ENCODE results near the gene CHPF2. TPM values are rescaled to one million over a fixed set of nuclear protein-coding genes. Genes with fewer than 3 reads are reported as not detected.

CHPF2 gene
- total RNA-seq, 1 donor from 2014 or later, result 37.2 TPM

GRCh38 chr7:151232917-151233701 lies 826 bp downstream of the CHPF2 start:
- intact Hi-C loops (cut with DNase I), result no loop called here
- Histone ChIP-seq H3K4me1 (peaks cover 19% of the 10 kb centered on the region), H3K9me3 (no peaks in the 10 kb centered on the region), H3K4me3 (peak overlapping the region; percentile 88), H3K27me3 (no peaks in the 10 kb centered on the region), H3K36me3 (peaks cover 32% of the 10 kb centered on the region), H3K27ac (peak overlapping the region; percentile 87)
- ATAC-seq (peak; percentile 71), DNase-seq (peak; percentile 77)
- TF ChIP-seq, protein P1, sequence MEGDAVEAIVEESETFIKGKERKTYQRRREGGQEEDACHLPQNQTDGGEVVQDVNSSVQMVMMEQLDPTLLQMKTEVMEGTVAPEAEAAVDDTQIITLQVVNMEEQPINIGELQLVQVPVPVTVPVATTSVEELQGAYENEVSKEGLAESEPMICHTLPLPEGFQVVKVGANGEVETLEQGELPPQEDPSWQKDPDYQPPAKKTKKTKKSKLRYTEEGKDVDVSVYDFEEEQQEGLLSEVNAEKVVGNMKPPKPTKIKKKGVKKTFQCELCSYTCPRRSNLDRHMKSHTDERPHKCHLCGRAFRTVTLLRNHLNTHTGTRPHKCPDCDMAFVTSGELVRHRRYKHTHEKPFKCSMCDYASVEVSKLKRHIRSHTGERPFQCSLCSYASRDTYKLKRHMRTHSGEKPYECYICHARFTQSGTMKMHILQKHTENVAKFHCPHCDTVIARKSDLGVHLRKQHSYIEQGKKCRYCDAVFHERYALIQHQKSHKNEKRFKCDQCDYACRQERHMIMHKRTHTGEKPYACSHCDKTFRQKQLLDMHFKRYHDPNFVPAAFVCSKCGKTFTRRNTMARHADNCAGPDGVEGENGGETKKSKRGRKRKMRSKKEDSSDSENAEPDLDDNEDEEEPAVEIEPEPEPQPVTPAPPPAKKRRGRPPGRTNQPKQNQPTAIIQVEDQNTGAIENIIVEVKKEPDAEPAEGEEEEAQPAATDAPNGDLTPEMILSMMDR (IDR thresholded peaks at IDR 0.05), result no peak

- TF ChIP-seq, protein P1 (IDR thresholded peaks at IDR 0.05), result no peak
- Histone ChIP-seq H3K4me3 (peak overlapping the region; percentile 88), H3K4me1 (peaks cover 18% of the 10 kb centered on the region), H3K9me3 (no peaks in the 10 kb centered on the region), H3K27me3 (no peaks in the 10 kb centered on the region), H3K27ac (peak overlapping the region; percentile 87), H3K36me3 (peaks cover 39% of the 10 kb centered on the region)
- DNase-seq (no peak), ATAC-seq (no peak)
- intact Hi-C loops (cut with DNase I), result no loop called here
These were observed 1.5 kb downstream of the CHPF2 start for GRCh38 chr7:151233804-151234203.

GRCh38 chr7:151235091-151235787 lies 3.0 kb downstream of the CHPF2 start:
- H3K4me3 ChIP-seq, result no peak overlapping the region
- H3K27ac ChIP-seq, result no peak overlapping the region
- intact Hi-C loops (cut with DNase I), result no loop called here
- DNase-seq, result no peak
- H3K4me1 ChIP-seq, result peaks cover 18% of the 10 kb centered on the region
- ATAC-seq, result no peak
- no peaks in the 10 kb centered on the region for H3K9me3 ChIP-seq
- H3K27me3 ChIP-seq, result no peaks in the 10 kb centered on the region
- TF ChIP-seq, protein P1 (IDR thresholded peaks at IDR 0.05), result no peak
- peaks cover 53% of the 10 kb centered on the region for H3K36me3 ChIP-seq

GRCh38 chr7:151236406-151236805 lies 4.1 kb downstream of the CHPF2 start:
- H3K9me3 ChIP-seq, result no peaks in the 10 kb centered on the region

DNA sequence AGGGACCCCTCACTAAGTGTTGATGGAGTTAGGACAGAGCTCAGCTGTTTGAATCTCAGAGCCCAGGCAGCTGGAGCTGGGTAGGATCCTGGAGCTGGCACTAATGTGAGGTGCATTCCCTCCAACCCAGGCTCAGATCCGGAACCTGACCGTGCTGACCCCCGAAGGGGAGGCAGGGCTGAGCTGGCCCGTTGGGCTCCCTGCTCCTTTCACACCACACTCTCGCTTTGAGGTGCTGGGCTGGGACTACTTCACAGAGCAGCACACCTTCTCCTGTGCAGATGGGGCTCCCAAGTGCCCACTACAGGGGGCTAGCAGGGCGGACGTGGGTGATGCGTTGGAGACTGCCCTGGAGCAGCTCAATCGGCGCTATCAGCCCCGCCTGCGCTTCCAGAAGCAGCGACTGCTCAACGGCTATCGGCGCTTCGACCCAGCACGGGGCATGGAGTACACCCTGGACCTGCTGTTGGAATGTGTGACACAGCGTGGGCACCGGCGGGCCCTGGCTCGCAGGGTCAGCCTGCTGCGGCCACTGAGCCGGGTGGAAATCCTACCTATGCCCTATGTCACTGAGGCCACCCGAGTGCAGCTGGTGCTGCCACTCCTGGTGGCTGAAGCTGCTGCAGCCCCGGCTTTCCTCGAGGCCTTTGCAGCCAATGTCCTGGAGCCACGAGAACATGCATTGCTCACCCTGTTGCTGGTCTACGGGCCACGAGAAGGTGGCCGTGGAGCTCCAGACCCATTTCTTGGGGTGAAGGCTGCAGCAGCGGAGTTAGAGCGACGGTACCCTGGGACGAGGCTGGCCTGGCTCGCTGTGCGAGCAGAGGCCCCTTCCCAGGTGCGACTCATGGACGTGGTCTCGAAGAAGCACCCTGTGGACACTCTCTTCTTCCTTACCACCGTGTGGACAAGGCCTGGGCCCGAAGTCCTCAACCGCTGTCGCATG lies 5.2 kb downstream of the CHPF2 start:
- DNase-seq (no peak), ATAC-seq (no peak)
- H3K9me3 ChIP-seq, result no peaks in the 10 kb centered on the region
- H3K4me1 ChIP-seq, result peaks cover 11% of the 10 kb centered on the region
- H3K27ac ChIP-seq, result no peak overlapping the region
- peaks cover 73% of the 10 kb centered on the region for H3K36me3 ChIP-seq
- H3K27me3 ChIP-seq, result no peaks in the 10 kb centered on the region
- TF ChIP-seq, protein P1 (IDR thresholded peaks at IDR 0.05), result no peak
- intact Hi-C loops (cut with DNase I), result no loop called here
- H3K4me3 ChIP-seq, result no peak overlapping the region

More at GRCh38 chr7:151236406-151236805, 4.1 kb downstream of the CHPF2 start:
- intact Hi-C loops (cut with DNase I), result no loop called here
- Histone ChIP-seq H3K27ac (no peak overlapping the region), H3K27me3 (no peaks in the 10 kb centered on the region), H3K4me3 (no peak overlapping the region), H3K4me1 (peaks cover 17% of the 10 kb centered on the region), H3K36me3 (peaks cover 64% of the 10 kb centered on the region)
- ATAC-seq, result no peak
- TF ChIP-seq, protein P1 (IDR thresholded peaks at IDR 0.05), result no peak
- no peak for DNase-seq
